Sciatic nerve (tissue), 2 donors: ENCODE results near the gene SCD5. TPM values are rescaled to one million over a fixed set of nuclear protein-coding genes. Genes with fewer than 3 reads are reported as not detected.

Experiments
- ATAC-seq: fragments of 200-7000 bp; cut with Tn5 transposase; one replicate; pipeline ENCODE4 v1.9.1; 2020; ENCODE audit warnings: mild to moderate bottlenecking, moderate library complexity
- DNase-seq: peaks from one replicate; pipeline ENCODE4 v3.0.0-alpha.2; 2020; ENCODE audit warnings: low spot score
- intact Hi-C: fragments of 100-400 bp; cut with DNase I; formaldehyde crosslinking; loops from one replicate; pipeline ENCODE4 v1.14.2; 2022
- total RNA-seq: library from RNA; stranded (reverse); fragmentation: NEBNext Ultra II Directional; extraction: Animal tissue kit (Norgen Biotek cat#: 25700); gene quantifications from one replicate; pipeline ENCODE4 v1.2.1, GENCODE V29; 2021
- donor health status: DM: no; HTN: no; CAD: no.
- donor health status: DM: no; HTN: no; CAD: no.

SCD5 gene
- total RNA-seq, 1 donor from 2014 or later: 50.6 TPM

DNA sequence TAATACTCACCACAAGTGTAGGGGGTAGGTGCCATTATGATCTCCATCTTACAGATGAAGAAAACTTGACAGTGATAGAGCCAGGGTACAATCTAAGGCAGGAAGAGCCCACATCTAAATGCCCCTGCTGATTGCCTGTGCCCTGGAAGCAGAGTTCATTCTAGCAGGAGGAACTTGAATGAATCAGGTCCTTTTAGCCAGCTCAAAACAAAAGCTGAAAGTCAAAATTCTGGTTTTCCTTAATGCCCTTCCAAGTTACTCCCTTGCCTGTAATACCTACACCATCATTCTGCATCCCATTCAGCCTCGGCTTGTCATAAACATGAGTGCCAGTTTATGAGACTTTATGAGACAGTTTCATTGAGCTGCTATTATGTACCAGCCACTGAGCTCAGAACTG, 89.6 kb downstream of the SCD5 start:
- no peak for ATAC-seq
- intact Hi-C loops: no loop called here
- no peak for DNase-seq

DNA sequence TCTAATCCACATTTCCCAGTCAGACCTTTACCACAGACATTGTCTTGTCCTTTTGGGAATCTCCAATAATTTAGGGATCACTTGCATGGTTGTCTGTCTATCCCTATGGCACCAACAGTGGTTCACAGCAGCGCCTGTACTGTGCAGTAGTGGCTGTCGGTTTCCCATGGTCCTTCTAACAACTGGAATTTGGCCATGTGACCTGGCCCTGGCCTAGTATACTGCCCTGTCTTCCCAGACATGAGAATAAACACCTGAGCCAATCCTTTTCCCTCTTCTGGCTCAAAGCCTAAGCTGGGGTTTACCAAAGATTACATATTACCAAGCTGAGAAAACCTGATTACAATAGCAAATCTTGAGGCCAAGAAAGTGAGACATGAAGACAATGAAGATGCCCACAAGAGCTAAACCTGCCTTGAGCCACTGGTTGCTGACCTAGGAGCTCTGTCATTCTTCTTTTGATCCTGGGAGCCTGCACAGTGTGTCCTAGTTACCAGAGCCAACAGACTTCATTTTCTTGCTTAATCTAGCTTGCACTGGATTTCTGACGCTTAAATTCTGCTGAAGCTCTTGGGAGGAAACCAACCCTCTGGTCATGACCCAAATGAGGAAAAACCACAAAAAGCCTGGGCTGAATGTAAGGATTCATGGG, 92.1 kb downstream of the SCD5 start:
- intact Hi-C loops: no loop called here
- DNase-seq (no peak), ATAC-seq (peak; percentile 93)

DNA sequence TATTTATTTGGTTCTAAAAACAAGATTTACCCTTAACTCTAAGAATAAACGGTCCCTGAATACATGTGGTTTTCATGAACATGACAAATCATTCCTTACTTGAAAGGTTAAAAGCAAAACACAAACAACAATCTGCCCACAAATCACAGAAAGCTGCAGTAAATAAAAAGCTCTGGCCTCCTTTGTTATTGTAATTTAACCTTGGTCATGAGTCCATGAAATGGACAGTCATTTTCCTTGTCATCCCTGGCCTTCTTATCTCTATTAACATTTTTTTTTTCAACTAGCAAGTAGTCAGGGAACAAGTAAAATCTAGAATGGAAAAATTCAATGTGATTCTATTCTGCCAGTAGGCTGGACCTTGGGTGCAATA, 92.7 kb downstream of the SCD5 start:
- ATAC-seq (peak; percentile 14), DNase-seq (no peak)
- intact Hi-C loops: no loop called here

DNA sequence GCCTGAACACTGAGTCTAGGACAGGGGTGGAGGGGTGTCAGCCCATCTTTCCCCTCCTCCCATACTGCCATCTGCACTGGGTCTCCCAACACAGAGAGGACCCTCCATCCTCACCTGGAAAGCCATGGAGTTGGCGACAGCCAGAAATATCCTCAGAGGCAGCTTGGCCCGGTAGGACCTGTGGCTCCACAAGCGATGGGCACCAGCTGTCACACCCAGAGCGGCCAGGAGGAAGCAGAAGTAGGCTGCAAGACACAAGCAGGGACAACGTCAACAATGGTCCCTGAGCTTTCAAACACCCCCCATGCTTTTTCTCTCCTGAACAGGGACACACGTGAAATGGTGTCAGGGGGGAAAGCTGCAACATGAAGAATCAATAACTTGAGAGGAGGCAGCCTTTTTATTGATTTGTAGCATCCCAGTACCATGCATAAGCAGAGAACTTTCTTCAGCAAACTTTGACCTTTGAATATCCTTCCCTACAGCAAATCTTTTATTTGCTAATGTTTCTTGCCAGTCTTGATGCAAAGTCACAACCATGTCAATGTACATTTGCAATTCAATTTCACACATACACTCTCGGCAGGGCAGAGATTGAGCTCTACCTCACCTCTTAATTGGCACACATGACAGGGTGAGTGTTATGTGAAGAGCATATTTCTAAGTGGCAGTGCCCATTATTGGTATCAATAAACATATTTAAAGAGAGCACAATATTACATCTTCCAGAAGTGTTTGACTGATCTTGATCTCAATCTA, 93.2 kb downstream of the SCD5 start:
- intact Hi-C loops: no loop called here
- no peak for ATAC-seq

DNA sequence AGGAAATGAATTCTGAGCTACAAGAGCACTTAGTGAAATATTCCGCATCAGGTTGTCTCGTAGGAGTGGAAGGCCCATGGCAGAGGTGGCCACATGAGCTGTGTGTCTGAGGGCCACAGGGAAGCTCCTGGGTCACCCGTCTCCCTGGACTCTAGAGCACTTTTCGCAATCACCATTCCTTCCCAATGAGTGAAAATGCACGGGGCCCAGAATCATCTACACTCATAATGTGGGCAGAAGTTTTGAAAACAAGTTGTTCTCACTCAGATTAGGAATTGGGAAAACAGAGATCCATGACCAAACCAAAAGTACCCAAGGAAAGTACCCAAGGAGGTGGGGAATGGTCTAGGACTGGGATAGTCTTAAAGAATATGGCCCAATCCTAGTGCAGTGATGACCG, 94.4 kb downstream of the SCD5 start:
- DNase-seq (no peak), ATAC-seq (no peak)
- intact Hi-C loops: no loop called here

More for the DNA sequence above, 93.2 kb downstream of the SCD5 start:
- DNase-seq: no peak

DNA sequence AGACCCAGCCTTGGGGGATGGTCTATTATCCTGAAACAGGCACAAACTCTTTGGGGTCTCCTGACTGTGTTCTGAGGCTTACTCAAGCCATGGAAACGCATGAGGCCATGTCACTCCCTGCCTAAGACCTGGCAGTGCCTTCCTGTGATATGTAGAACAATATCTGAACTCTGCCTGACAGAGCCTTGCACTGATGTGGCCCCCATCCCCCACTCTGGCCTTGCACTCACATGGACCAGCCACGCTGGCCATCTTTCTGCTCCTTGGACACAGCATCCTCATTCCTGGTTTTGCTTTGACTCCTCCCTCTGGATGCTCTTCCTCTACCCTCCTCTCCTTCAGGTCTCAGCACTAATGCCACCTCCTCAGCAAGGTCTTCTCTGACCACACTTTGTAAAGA, 100.2 kb downstream of the SCD5 start:
- DNase-seq: no peak
- ATAC-seq: no peak
- intact Hi-C loops: no loop called here

DNA sequence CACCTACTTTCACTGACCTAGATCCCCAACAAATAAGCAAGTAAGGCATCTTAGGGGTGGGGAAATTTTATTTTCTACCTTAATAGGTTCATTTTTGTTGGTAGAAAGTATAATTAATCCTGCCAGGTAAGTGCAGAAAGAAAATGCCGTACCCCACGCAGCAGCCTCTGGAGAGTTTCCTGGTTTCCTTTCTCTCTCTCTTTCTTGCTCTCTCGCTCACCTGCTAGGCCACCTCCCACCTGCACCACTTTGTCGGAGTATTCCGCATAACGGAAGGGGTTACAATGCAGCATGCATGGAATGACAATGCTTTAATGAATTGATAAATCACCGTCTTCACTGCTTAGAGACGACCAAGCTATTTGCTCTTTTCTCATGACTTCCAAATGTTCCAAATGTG, 101.0 kb downstream of the SCD5 start:
- intact Hi-C loops: no loop called here
- ATAC-seq: no peak
- DNase-seq: no peak

DNA sequence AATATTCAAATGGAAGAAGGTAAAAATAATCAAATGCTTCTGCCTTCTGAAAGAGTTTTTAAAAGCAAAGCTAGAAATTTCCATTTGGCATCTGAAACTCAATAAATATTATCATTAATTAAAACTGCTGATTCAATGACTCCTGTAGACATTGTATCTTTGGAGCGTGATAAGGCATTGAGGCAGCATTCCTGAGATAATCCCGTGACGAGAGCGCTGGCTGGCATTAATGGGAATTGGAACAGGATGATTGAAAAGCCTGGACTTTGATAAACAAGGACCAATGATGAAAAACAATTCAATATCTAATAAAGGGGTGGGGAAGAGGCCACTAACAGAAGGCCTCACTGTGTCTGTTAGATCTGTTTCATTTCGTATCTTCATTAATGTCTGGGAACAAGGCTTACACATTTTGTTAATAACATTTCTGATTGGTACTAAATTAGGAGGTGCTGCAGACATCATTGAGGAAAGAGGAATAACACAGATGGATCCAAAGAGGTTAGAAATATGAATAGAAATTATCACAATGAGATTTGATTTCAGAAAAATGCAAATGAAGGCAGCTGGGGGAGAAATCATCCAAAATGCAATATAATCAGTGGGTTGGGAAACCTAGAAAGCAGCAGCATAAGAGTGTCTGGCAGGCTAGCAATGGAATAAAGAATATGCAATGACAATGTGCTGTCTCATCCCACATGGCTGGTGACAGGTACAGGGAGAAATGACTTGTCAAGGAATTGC, 102.3 kb downstream of the SCD5 start:
- ATAC-seq: no peak
- intact Hi-C loops: no loop called here
- no peak for DNase-seq

DNA sequence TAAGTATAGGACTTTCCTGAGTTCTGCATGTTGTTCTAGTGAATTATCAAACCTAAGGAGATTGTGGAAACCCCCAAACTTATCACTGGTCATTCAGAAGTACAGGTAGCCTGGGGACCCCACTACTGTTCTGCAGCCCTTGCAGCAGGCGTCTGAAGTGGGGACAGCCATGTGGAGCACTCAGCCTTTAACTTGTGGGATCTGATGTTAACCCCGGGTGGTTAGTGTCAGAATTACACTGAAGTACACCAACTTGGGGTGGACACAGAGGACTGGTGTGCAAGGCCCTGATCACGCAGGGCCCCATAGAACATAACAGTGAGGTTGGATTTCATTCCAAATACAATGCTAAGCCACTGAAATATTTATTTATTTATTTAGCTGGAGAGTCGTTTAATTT, 103.7 kb downstream of the SCD5 start:
- DNase-seq: no peak
- intact Hi-C loops: no loop called here
- ATAC-seq: no peak

DNA sequence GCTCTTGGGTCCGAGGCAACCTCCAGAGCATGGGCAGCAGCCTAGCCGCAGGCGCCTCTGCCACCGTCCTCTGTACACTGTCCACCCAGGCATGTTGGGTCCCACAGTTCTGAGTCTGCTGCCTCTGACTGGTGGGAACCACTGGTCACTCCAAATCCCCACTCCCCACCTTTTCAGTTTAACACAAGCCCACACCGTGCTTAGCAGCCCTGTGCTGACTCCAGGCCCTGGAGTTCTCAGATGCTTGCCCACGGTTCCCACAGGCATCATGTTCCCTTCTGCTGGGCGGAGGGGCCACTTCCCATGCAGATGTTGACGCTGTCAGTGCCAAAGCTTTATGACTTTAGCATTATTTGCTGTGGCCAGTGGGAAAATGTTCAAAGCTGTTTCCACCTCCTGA, 104.5 kb downstream of the SCD5 start:
- DNase-seq (no peak), ATAC-seq (peak; percentile 31)
- intact Hi-C loops: no loop called here

DNA sequence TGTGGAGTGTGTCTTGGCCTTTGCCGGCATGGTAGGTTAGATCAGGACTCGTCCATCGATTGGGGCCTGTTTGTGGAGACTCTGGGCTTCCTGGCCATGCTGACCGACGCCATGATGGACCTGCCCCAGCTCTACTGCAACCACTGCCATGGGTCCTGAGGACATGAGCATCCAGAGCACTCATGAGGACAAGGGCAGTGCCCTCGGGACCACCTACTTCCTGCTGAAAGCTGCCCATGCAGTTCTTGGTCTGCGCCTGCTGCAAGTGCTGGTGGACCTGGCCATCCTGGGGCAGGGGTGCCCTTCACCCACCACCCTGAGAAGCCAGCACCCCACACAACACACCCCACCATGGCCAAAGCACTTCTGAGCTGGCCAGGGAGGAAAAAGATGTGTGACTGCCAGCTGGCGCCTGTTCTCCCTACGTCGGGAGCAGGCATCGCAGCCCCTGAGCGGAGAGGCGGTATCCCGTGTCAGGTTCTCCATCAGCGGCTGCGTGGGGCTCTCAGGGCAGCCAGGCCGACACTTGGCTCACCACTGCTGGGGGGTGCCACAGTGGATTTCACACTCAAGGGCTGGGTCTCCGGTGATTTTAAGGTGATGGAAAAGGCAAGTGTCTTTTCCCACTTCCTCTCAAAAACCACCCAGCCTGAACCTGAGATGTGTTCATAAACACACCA, 106.4 kb downstream of the SCD5 start:
- intact Hi-C loops: no loop called here
- ATAC-seq (no peak), DNase-seq (no peak)

DNA sequence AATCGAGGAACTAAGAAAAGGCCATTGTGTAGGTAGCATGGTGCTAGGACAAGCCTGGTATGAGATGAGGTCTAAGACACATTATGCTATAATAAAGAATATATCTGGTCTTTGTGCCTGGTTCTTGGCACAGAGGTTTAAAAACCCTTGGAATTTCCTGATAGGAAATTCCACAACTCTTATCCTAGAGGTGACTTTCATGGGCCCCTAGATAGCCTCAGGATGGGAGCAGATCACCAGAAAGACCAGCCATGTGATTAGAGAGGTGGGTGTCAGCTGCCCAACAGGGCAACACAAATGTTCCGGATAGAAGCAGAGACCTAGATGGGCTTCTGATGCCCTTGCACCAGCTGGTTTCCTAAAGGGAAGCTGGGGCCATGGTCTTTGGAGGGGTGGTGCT, 107.2 kb downstream of the SCD5 start:
- intact Hi-C loops: no loop called here
- DNase-seq (no peak), ATAC-seq (no peak)

DNA sequence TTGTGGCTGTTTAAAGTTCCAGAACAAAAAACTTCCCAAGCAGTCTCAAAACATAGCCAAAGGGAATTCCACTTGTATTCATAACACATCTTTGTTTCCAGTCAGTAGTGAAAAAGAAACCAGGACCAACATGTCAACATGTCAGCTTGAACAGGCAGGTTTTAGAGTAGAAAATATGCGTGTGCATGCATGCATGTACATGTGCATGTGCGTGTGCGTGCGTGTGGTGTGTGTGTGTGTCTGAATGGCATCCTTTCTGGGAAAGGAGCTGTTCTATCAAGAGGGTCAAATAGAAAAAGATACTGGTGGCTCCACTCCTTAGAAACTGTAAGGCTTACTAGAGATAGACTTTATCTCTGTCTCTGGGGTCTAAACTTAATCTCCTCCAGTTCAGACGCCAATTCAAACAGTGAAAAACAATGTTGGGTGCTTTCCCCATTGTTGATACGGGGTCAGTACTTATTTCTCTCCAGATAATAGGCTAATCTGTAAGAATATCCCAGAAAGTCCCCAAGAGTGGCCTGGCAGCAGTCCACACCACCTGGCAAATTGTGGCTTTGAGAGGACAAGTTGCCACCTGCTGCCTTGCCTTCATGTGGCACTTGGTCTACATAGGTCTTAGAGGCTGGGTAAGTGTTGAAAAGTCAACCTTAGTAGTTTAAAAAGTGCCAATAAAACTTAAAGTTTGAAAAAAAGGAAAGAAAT, 110.4 kb downstream of the SCD5 start:
- no peak for ATAC-seq

DNA sequence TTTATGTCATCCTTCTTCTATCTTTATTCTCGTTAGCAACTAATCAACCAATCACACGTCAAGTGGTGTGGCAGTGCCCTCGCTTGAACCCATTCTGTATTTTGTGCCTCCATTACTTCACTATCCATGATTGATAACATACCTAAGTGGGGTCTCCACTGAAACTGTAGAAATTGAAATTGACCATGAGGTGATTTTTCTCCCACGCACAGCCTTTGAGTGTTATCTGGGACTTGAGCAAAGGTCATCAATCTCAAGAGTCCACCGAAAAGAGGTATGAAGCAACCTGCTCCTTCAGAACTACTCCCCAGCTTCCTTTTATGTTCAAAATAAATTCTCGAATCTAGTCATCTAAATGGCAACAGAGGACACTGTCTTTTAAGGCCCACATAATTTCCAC, 111.1 kb downstream of the SCD5 start:
- intact Hi-C loops: no loop called here
- no peak for DNase-seq
- no peak for ATAC-seq

More for the DNA sequence above, 110.4 kb downstream of the SCD5 start:
- intact Hi-C loops: no loop called here
- DNase-seq: no peak

DNA sequence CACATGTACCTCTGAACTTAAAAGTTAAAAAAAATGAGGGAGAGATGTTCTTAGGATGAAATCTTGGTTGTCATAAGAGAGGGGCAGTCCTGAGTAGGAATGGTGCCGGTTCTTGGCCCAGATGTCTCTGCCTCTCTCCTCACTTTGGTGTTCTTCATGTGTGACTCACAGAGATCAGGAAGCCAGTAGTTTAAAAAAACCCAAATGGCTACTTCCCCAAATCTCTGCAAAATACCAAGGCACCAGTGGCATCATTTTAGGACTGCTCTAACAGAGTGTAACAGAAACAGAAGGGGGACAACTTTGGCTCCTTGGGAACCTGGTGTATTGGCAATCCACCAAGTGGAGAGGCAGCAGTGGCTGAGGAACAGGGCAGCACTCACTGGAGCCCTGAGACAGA, 116.8 kb downstream of the SCD5 start:
- intact Hi-C loops: no loop called here
- no peak for DNase-seq
- ATAC-seq: no peak

DNA sequence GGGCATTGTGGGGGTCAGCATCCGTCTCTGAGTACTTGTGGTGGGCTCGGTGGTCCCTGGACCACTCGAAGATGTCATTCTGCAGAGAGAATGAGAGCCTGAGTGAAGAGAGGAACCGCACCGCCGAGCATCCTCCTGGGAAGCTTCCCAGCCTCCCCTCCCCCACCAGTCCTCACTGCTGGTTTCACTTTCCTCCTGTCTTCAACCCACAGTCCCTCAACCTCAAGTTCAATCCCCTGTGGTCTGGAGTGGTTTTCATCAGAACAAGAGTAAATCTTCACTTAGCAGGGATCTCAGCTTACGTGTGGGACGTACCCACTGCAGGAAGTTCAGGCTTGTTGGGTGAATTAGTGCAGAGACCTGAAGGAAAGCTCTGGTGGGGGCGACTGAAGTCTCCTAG, 117.8 kb downstream of the SCD5 start:
- intact Hi-C loops: no loop called here
- ATAC-seq (no peak), DNase-seq (no peak)

DNA sequence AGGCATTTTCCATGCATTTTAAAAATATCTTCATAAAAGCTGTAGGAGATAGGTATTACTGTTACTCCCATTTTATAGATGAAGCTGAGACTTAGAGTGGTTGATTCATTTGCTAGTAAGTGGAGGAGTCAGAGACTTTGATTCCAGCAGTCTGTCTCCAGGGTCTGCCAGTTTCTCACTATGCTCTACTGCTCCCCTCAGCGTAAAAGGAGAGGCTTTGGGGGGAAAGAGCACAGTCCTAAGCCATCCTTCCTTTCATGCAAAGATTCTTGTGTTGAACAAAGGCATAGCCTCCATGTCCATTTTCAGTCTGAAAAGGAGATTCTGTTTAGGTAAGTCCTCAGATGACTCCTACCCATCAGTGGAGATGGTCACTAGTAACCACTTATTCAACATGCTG, 119.1 kb downstream of the SCD5 start:
- intact Hi-C loops: no loop called here
- no peak for DNase-seq
- no peak for ATAC-seq

DNA sequence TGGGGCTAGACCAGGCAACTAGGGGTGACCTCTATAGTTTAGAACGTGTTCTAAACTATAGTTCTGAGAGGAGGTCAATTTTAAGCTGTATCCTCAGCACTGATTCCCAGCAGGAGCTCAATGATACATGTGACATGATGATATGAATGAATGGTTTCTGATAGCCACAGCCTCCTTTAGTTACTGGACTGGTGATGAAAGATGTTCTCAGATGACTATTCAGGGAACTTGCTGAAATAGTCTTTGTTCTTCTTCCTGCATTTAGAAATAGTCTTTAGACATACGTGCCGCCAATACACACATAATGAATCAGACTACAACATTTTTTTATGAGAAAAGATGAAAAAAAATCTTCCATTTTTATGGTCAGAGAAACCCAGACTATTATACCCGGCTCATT, 120.5 kb downstream of the SCD5 start:
- no peak for DNase-seq
- intact Hi-C loops: no loop called here
- no peak for ATAC-seq

DNA sequence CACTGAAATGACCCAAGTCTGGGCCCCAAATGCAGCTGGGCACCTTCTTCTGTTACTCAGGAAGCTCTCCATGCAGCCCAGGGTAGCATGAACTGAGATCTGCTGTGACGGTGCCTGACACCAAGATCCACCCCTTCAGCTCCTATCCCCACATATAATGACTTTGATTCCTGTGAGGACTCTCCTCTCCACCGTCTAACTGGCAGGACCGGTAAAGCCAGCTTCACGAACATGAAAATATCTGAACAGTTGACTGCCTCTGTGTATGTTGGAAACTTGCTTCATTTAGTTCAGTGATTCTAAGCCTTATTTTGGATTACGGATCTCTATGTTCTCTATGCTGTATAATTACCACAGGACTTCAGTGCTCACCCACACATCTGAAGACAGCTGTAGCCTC, 121.3 kb downstream of the SCD5 start:
- no peak for ATAC-seq
- DNase-seq: no peak
- intact Hi-C loops: no loop called here
